ENCODE measurements around the gene PARP16. TPM values are rescaled to one million over a fixed set of nuclear protein-coding genes. Genes with fewer than 3 reads are reported as not detected.

The PARP16 gene
- total and polyA plus RNA-seq, 9 of the 15 experiments (the other 6 are each of a cell fraction or from before 2014, with no cell fraction given) = 3.0 to 9.9 (median 5.8) TPM

- TF ChIP-seq REST (IDR thresholded peaks at IDR 0.05; ENCODE audit: borderline replicate concordance) = 0 out of 2 replicates have a peak, but pooled peaks have one; percentile 9
- peak; percentile 9; the same call in 1 of the 2 replicates for TF ChIP-seq REST (CRISPR knock-in tag; IDR thresholded peaks at IDR 0.05; ENCODE audit: low read depth)
- peak; percentile 77 for TF ChIP-seq ELF2 (CRISPR knock-in tag; IDR thresholded peaks at IDR 0.05)
- peak; percentile 70 for TF ChIP-seq RFX1 (IDR thresholded peaks at IDR 0.05)
- TF ChIP-seq ZNF436 (CRISPR knock-in tag; IDR thresholded peaks at IDR 0.05) = peak; percentile 93
- TF ChIP-seq RBM39 (optimal IDR thresholded peaks at IDR 0.05; ENCODE audit: low read depth, low read length) = peak; percentile 64
- TF ChIP-seq NFE2L1 (tag; IDR thresholded peaks at IDR 0.05; ENCODE audit: borderline replicate concordance, low read depth) = no peak
- no peak for TF ChIP-seq TBP (optimal IDR thresholded peaks at IDR 0.05; ENCODE audit: low read depth, low read length)
- no peak for TF ChIP-seq CREB3 (tag; conservative IDR thresholded peaks at IDR 0.05; ENCODE audit: low read depth)
- no peak for TF ChIP-seq MTA2 (IDR thresholded peaks at IDR 0.05; ENCODE audit: low read depth)
- TF ChIP-seq NR2C1 (IDR thresholded peaks at IDR 0.05) = peak; percentile 93
- TF ChIP-seq NR2C1 (tag; IDR thresholded peaks at IDR 0.05) = peak; percentile 95
- TF ChIP-seq ZNF431 (CRISPR knock-in tag; IDR thresholded peaks at IDR 0.05) = peak; percentile 76
- no peak for TF ChIP-seq CHD1 (IDR thresholded peaks at IDR 0.05; ENCODE audit: low read length)
- TF ChIP-seq FOS (IDR thresholded peaks at IDR 0.05; ENCODE audit: extremely low read depth, insufficient read length) = no peak
- no peak for TF ChIP-seq BDP1 (IDR thresholded peaks at IDR 0.05; ENCODE audit: insufficient read depth, insufficient read length)
- TF ChIP-seq PPARD (CRISPR knock-in tag; IDR thresholded peaks at IDR 0.05) = no peak; the same call in 1 of the 2 replicates
- peak; percentile 95 for TF ChIP-seq E2F5 (CRISPR knock-in tag; IDR thresholded peaks at IDR 0.05)
- TF ChIP-seq FIP1L1 (IDR thresholded peaks at IDR 0.05; ENCODE audit: low read depth, low read length, poor library complexity, severe bottlenecking) = no peak
Measured at GRCh38 chr15:65304381-65305149, 17.9 kb upstream of the PARP16 start, which contains the start of gene RNU5B-1 (continued).

Measured in K562 (cell line).